SKM-1 (cell line): ENCODE measurements around the gene HS3ST4.

Source experiments
- DNase-seq: peaks from one replicate; lab custom pipeline; 2025; ENCODE audit not compliant: unreplicated experiment; lab: John Stamatoyannopoulos, UW

Gene HS3ST4

DNA sequence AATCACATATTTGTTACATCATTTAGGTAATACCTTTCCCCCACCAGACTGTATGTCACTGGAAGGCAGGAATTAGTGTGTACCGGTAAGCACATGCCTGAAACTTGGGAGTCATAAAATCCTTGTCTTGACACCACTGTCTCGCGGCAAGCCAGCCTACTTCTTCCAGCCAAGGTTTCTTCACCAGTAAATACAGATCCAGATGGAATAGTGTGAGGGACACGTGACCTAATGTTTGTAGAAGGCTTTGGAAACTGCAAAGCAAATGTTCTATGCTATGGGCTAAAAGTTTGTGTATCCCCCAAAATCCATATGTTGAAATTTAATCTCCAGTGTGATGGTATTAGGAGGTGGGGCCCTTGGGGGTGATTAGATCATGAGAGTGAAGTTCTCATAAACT lies 126.1 kb downstream of the HS3ST4 start:
- no peak for DNase-seq

DNA sequence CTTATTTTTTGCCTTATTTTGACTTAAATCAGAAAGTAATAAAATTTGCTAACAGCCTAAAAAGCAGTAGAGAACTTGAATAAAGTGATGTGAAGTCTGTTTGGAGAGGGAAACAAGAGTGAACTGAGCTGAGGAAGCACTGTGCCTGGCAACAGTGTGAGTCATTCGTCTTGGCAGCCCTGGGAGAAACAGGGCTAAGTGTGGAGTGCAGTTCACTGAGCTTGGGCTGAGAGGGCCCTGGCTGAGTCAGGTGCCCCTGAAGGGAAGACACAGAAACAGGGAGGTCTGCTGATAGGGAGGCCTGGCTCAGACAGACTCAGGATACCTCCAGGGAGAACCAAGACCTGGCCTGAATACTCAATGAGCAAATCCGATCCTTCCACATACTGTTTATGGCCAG lies 132.1 kb downstream of the HS3ST4 start:
- no peak for DNase-seq

DNA sequence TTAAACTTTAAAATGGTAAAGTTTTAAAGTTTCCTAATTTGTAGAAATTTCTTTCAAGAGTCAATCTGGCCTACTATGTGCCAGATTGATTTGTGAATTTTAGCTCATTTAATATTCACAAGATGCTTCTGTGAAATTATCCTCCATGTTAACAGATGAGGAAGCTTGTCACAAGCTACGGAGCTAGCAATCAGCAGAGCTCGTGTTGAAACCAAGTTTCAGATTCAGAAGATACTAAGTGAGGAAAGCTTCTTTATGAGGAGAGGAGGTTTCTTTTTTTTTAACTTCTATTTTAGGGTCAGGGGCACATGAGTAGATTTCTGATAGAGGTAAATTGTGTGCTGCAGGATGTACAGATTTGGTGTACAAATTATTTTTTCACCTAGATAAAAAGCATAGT lies 135.9 kb downstream of the HS3ST4 start:
- no peak for DNase-seq

DNA sequence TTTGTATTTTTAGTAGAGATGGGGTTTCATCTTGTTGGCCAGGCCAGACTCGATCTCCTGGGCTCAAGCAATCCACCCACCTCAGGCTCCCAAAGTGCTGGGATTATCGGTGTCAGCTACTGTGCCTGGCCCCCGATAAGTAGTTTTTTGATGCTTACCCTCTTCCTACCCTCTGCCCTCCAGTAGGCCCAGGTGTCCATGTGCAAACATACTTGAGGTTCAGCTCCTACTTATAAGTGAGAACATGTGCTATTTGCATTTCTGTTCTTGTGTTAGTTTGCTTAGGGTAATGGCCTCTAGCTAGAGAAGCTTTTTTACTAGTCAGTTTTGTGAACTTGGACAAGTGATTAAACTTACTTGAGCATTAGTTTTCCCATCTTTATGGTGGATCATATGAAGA lies 136.8 kb downstream of the HS3ST4 start:
- no peak for DNase-seq

DNA sequence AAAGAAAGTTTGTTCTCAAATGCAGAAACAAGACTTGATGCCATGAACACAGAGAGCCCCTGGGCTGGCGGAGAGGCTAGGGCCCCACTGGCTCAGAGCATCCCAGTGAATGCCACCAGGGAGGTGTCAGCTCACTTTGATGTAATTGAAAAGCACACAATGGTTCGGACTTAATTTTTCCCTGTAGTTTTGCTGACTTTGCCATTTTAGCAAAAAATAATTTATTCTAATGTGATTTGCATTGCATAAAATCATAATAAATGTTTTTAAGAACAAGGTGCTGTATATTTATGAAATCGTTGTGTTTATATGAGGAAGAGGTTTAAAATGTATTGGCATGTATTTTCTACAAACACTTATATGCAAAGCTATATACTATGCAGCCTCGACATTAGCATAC lies 140.5 kb downstream of the HS3ST4 start:
- DNase-seq = no peak

DNA sequence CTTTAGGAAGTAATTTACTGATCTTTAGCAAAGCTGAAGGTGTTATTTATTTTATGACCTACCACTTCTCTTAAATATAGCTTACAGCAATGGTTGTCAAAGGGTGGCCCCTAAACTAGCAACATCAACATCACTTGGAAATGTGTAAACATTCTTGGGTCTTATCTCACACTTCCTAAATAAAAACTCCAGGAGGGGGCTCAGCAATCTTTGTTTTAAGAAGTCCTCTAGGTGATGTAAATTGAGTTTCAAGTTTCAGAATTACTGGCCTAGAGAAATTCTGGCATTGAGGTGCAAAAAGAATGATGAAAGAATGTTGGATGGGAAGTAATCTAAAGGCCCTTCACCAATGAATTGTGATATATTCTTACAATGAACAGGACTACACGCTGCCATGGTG lies 142.3 kb downstream of the HS3ST4 start:
- no peak for DNase-seq

DNA sequence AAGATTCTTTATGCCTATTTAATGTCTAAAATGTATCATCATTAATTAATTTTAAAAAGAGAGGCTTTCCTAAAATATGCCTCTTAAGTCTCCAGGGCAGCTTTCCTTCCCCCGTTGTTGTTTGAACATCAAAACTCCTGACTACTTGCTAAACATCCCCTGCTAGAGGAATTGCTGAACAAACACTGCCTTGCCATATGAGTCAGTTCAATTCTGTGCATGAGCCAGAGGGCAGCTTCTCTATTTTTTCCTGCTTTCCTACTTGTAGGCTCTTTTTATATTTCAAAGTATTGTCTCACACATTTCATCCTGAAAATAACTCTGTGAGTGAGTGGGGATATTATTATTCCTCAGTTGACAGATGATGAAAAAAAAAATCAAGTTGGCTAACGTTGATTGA lies 143.4 kb downstream of the HS3ST4 start:
- DNase-seq = no peak

DNA sequence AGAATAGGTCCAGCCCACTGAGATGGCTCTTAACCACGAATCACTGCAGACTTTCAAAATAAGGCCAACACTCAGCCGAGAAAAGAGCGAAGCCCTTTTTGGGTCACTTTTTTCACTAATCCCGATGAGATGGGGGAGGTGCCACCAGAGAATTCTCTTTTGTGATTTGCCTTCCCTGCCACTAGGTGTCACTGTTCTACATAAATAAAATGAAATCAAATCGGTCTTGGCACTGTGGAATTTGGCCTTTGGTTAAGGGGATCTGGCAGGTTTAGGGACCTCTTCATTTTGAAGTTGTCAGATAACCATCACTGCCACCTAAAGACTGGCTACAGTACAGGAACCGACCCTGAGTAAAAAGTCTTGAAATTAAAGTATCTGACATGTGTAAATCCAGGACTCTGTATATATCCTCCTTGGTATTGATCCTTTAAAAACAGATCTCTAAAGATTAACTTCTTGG lies 147.0 kb downstream of the HS3ST4 start:
- peak; percentile 23 for DNase-seq

DNA sequence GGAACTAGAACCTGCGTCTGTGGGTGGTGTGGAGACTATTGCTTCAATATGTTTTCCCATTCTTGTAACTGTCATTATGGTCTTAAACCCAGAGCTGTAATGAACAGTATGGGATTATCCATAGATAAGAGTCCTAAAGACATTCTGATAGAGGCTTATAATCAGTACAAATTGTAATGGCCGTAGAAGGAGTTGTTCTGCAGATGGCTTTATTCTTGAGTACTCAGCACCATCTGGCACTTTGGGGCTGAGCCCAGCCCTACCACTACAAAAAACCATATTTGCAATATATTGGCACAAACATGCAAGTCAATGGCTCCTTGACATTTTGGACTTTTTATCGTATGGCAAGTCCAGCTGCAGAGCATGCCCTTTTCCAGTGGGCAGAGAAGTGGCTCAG lies 150.0 kb downstream of the HS3ST4 start:
- DNase-seq = no peak

DNA sequence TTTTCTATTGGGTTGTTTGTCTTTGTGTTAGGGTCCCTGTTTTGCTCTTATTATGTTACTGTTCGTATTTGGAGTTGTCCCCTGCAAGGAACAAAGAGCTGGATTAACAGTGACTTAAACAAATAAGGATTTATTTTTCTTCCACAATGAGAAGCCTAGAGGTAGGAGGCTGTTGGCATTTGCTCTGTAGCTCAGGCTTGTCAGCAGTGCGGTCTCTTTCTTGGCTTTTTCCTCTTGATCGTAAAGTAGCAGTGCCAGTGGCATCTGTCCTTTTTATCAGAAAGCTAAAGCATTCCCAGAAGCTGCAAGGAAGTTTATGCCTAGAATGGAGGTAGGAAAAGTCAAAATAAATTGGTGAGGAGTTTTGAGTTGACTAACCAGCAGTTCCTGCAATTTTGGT lies 154.1 kb downstream of the HS3ST4 start:
- no peak for DNase-seq

DNA sequence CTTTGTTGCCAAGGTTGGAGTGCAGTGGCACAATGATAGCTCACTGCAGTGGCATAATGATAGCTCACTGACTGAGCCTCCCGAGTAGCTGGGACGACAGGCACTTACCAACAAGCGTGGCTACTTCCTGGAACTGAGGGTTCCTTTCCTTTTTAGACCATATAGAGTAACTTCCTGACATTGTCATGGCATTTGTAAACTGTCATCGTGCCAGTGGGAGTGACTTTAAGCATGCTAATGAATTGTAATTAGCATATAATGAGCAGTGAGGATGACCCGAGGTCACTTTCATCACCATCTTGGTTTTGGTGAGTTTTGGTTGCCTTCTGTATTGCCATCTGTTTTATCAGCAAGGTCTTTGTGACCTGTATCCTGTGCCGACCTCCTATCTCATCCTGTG lies 162.4 kb downstream of the HS3ST4 start:
- DNase-seq = no peak

DNA sequence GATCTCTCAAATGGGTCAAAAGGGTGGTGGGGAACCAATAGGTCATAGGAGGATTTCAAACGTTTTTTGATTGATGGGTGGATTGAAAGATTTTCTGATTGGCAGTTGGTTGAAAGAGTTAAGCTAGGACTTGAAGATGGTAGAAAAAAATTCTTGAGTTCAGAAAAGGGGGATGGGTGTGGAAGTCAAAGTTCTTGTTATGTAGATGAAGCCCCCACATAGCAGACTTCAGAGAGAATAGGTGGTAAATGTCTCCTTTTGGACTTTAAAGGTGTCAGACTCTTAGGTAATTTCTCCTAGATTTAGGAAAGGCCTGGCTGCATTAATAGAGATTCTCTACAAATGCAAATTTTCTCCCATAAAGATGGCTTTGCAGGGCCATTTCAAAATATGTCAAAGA lies 163.3 kb downstream of the HS3ST4 start:
- no peak for DNase-seq

DNA sequence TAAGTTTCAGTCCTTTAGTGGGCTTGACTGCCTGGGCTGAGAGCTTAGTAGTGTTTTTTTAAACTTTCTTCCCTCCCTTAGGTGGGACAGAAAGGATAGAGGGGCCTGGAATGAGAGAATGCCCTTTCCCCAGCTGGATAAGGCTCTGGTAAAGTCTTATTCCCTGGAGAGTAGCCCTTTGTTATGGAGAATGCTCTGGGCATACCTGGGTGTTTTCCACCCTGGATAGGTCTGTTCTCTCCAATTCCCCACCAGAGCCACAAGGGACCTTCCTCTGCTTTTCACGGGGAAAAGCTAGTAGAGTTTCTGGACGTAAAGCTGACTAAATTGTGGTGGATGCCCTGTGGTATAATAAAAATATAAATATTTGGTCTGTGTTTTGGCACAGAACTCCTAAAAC lies 164.1 kb downstream of the HS3ST4 start:
- DNase-seq = no peak

DNA sequence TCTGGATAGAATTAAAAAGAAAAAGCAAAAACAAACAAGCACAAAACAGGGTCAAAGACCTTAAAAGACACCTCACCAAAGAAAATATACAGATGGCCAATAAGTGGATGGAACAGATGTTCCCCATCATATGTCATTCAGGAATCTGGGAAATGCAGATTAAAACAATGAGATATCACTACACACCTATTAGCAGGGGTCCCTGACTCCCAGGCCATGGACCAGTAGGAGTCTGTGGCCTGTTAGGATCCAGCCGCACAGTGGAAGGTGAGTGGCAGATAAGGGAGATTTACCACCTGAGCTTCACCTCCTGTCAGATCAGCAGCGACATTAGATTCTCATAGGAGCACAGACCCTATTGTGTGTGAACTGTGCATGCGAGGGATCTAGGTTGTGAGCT lies 167.9 kb downstream of the HS3ST4 start:
- DNase-seq = no peak

DNA sequence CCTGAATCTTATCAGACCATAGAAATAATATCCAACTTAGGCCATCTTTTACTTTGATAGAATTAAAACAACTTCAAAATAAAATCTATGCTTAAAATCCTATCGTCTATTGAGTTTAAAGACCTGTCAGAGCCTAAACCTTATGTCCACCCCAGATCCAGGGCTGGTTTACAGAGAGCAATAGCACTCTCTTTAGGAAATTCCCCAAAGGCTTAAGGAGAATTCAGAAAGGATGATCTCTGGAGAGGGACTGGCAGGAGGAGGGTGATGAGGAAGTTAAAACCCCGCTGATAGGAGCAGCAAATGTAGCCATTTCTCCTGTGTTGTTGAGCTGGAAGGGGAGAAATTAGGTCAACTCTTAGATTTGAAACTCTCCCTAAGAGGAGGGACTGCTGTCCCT lies 175.3 kb downstream of the HS3ST4 start:
- DNase-seq = no peak

DNA sequence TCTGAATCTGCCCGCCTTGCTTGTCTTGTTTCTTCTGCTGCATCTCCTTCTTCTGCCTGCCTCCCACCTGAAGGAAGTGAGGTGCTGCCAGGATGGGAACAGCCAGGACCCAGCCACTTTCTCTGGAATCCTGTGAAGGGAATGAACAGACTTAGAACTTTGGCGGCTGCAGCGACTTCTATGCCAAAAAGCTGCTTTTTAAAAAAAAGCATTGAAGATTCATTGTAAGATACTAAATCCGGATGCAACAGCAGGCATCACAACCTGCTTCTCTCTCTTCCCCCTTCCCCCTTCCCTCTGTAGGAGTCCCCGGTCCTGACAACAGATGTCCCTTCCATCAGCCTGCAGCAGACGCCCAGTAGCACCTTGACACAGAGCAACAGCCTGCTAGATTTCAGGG lies 176.3 kb downstream of the HS3ST4 start:
- no peak for DNase-seq

DNA sequence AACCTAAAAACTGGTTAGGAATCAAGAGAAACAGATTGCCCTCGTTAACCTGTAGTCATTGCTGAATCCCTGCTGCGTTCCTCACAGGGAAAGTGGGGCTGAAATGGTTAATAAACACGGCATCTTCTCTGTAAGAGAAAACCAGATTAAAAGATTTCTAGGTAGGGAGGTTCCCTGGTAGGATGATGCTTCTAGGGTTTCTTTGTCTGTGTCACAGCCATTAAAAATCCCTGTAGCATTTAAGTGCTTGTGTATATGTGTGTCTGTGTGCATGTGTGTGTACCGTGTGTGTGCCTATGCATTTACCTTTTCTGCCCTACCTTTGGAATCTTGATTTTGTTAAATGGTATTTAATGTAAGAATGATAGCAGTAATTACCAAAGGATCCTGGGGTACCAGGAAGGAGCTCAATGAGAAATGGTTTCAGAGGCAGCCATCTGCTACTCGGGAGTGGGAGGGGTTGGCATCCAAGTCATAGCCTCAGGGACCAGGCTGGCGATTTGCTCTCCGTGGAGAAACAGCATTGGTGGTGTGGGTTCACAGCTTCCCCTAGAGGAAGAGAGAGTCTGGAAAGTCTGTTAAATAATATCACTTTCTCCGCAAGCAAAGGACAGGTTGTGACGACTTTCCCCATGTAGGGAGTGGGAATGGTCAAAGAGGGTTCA lies 177.1 kb downstream of the HS3ST4 start:
- DNase-seq = no peak

DNA sequence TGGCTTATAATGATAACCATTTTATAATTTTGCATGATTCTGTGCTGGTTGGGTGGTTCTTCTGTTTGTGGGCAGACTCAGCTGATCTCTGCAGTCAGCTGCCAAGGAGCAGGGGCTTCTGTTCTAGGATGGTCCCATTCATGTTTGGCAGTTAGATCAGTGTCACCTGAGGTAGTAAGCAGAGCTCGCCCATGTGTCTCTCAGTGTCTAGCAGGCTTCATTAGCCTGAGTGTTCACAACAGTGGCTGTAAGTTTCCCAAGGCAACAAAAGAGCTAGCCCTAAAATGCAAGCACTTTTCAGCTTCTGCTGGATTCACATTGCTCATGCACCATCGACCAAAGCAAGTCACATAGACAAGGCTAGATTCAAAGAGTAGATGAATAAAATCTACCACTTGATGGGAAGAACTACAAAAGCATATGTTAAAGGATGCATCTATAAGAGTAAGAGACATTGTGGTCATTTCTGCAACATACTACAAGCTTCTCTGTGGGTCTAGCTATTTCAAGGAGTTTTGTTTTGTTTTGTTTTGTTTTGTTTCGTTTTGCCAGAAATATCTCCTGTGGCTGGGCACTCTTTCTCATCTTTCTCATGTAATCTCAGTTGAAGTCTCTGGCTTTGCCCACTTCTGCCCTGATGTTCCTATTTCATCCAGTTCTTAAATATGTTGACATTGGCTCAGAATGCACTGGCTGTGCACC lies 180.8 kb downstream of the HS3ST4 start:
- DNase-seq = no peak

DNA sequence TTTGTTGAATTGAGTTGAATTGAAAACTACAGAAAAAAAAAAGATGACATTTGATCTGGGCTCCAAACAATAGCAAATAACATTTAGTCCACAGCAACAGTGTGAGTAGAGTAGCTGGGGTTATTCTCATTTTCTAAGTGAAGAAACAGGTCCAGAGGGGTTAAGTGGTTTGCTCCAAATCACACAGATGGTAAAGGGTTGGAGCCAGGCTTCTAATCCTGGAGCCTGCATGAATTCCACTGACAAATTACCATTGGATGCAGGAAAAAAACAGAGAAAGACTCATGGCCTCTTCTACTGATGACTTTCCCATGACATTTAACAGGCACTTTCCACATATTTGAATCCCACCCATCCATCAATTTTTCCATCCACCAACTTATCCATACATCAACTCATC lies 182.4 kb downstream of the HS3ST4 start:
- DNase-seq = no peak

DNA sequence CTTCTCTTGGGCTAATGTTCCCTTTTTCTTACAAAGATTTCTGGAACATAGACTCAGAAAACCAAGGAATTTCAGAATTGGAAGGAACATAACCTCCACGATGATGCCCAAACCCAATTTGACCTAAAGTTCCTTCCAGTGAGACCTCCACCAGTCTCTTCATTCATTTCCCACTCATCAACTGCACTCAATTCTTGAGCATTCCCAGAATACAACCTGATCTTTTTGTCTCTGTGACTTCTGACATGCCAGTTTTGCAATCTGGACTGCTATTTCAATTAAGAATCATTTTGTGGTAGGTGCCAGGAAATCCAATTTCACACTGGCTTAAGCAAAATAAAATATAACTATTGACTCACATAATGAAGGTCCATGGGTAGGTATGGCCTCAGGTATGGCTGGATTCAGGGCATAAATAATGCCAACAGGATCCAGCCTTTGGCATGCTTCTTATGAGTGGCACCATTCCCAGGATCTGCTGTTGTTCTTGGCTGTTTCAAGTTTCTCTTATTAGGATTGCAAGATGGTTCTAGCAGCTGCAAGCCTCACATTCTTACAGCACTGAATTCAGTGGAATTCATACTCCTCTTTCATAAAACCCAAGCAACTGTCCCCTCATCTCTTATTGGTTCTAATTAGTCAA lies 184.3 kb downstream of the HS3ST4 start:
- no peak for DNase-seq

DNA sequence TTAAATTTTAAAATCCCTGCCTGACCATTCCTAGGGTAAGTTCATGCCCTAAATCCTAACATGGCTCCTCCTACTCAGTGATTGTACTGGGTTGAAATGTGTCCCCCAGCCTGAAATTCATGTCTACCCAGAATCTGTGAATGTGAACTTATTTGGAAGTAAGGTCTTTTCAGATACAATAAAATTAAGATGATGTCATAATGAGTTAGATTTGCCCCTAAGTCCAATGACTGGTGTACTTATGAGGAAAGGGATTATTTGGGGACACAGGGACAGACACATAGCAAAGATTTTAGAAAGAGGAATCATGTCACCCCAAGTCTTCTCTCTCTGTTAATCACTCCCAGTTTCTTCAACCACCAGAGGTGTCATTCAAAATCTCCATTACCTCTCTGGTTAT lies 185.3 kb downstream of the HS3ST4 start:
- no peak for DNase-seq

DNA sequence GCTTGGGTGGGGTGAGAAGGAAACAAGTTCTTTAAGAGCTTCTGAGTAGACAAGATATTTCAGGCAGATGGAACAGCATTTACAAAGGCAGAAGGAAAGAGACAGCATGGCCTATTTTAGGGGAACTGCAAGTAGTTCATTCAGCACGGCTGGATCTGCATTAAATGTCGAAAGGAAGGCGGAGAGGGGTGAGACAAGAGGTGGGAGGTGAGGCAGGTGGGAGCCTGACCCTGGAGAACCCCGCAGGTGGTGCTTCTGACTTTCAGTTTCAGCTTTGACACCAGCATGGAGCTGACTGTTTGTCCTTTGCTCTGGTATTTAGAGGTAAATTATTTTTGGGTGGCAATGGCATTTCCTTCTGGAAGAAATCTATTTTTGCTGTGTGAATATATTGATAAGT lies 194.8 kb downstream of the HS3ST4 start:
- no peak for DNase-seq
